Panc1 (cell line): ENCODE data around the gene LCE4A. TPM values are rescaled to one million over a fixed set of nuclear protein-coding genes. Genes with fewer than 3 reads are reported as not detected.

Source experiments
- ATAC-seq: fragments of 200-7000 bp; cut with Tn5 transposase; 2 replicates; pipeline ENCODE4 v1.9.1; 2020; ENCODE audit warnings: mild to moderate bottlenecking, moderate library complexity
- BruUV-seq: library from RNA; stranded (reverse); fragments of 400-500 nt; replicated peaks from 2 replicates; lab custom pipeline; 2021; lab: Mats Ljungman, UMichigan
- CTCF ChIA-PET: fragments of 300-600 bp; sonication (Branson Sonifier 250); formaldehyde crosslinking; loops from one replicate; lab custom pipeline; 2022; ENCODE audit warnings: antibody characterized with exemption; lab: Charles Lee
- POLR2A ChIA-PET: fragments of 300-600 bp; sonication (Branson Sonifier 250); formaldehyde crosslinking; loops from one replicate; lab custom pipeline; 2022; ENCODE audit warnings: antibody characterized with exemption; lab: Charles Lee
- DNase-seq: peaks from one replicate; pipeline ENCODE4 v3.0.0-alpha.2; 2010; ENCODE audit warnings: low read depth, low spot score
- H3K27ac ChIP-seq: 2 replicates; pipeline ENCODE4 v1.5.1; 2011; ENCODE audit warnings: mild to moderate bottlenecking, low read length, inconsistent platforms
- H3K27me3 ChIP-seq: fragments of 200-500 bp; sonication (Bioruptor generic); 2 replicates; pipeline ENCODE4 v1.6.0; 2014; ENCODE audit warnings: low read length, inconsistent platforms; ENCODE audit not compliant: control insufficient read depth, insufficient read depth
- H3K36me3 ChIP-seq: fragments of 200-500 bp; sonication (Bioruptor generic); 2 replicates; pipeline ENCODE4 v1.5.1; 2014; ENCODE audit warnings: inconsistent platforms, mild to moderate bottlenecking, low read length, moderate library complexity; ENCODE audit not compliant: control insufficient read depth, insufficient read depth
- H3K4me1 ChIP-seq: 2 replicates; pipeline ENCODE4 v1.5.1; 2011; ENCODE audit warnings: inconsistent platforms, mild to moderate bottlenecking, low read length, moderate library complexity; ENCODE audit not compliant: control insufficient read depth, insufficient read depth
- H3K4me3 ChIP-seq, 2 experiments: 2 replicates each; pipeline ENCODE4 v1.5.1; 2011 to 2012; ENCODE audit warnings: low read depth in 2 of 2, low read length in 2 of 2, mild to moderate bottlenecking in 2 of 2, inconsistent platforms in 1 of 2, moderate library complexity in 1 of 2
- H3K9me3 ChIP-seq: fragments of 200-500 bp; sonication (Bioruptor generic); 2 replicates; pipeline ENCODE4 v1.5.1; 2014; ENCODE audit warnings: low read depth, mild to moderate bottlenecking, inconsistent platforms, low read length, moderate library complexity; ENCODE audit not compliant: control insufficient read depth, insufficient read depth
- POLR2AphosphoS5 ChIP-seq: IDR thresholded peaks from 2 replicates; pipeline ENCODE4 v1.6.1; 2012; ENCODE audit warnings: mild to moderate bottlenecking, low read depth, low read length, moderate library complexity
- SIN3A ChIP-seq: IDR thresholded peaks from 2 replicates; pipeline ENCODE4 v1.6.1; 2012; ENCODE audit warnings: low read depth, mild to moderate bottlenecking, low read length, moderate library complexity, borderline replicate concordance; ENCODE audit not compliant: insufficient read depth
- TCF7L2 ChIP-seq: IDR thresholded peaks from 2 replicates; pipeline ENCODE4 v1.6.1; 2011; ENCODE audit warnings: mild to moderate bottlenecking, low read depth, low read length, inconsistent platforms
- in situ Hi-C: cut with HindIII; loops from 2 replicates; pipeline ENCODE4 v1.10.0; 2016; ENCODE audit warnings: low sequenced_read_pairs, low pct_unique_long_range_greater_than_20kb
- intact Hi-C: fragments of 100-400 bp; cut with micrococcal nuclease; formaldehyde crosslinking; loops from one replicate; pipeline ENCODE4 v1.10.0; 2022; ENCODE audit not compliant: unreplicated experiment
- total RNA-seq: library from RNA; stranded (reverse); gene quantifications from one replicate; pipeline ENCODE4 v1.2.1, GENCODE V29; 2021; ENCODE audit not compliant: unreplicated experiment
- TF ChIP-seq, protein P1 (sequence below): fragments of 450-650 bp; IDR thresholded peaks from 2 replicates; pipeline ENCODE4 v1.5.1; 2017; ENCODE audit warnings: mild to moderate bottlenecking
- TF ChIP-seq, protein P2 (sequence below), 2 experiments: IDR thresholded peaks; 2 replicates each; pipeline ENCODE4 v1.6.1; 2011 to 2012; ENCODE audit warnings: low read depth in 2 of 2, control low read depth in 1 of 2, low read length in 1 of 2, mild to moderate bottlenecking in 1 of 2, moderate library complexity in 1 of 2; ENCODE audit not compliant: insufficient read depth in 1 of 2

The LCE4A gene
- total RNA-seq, 1 experiment from 2014 or later: not detected

DNA sequence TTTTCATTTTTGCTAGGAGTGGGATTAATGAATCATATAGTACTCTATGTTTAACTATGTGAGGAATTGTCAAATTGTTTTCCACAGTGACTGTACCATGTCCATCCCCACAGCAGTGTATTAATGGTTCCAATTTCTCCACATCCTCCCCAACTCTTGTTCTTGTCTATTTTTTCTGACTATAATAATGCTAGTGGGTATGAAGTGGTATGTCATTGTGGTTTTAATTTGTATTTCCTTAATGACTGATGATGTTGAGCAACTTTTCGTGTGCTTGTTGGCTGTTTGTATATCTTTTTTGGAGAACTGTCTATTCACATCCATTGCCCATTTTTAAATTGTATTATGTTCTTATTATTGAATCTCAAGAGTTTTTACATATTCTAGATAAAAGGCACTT, 39.9 kb downstream of the LCE4A start:
- H3K4me3 ChIP-seq: no peak overlapping the region
- ChIA-PET CTCF (no interaction called here), POLR2A (no interaction called here)
- intact Hi-C loops: no loop called here
- no peak overlapping the region for H3K27ac ChIP-seq
- ATAC-seq: no peak
- in situ Hi-C loops: no loop called here
- no peak for TF ChIP-seq POLR2AphosphoS5
- TF ChIP-seq, protein P1, sequence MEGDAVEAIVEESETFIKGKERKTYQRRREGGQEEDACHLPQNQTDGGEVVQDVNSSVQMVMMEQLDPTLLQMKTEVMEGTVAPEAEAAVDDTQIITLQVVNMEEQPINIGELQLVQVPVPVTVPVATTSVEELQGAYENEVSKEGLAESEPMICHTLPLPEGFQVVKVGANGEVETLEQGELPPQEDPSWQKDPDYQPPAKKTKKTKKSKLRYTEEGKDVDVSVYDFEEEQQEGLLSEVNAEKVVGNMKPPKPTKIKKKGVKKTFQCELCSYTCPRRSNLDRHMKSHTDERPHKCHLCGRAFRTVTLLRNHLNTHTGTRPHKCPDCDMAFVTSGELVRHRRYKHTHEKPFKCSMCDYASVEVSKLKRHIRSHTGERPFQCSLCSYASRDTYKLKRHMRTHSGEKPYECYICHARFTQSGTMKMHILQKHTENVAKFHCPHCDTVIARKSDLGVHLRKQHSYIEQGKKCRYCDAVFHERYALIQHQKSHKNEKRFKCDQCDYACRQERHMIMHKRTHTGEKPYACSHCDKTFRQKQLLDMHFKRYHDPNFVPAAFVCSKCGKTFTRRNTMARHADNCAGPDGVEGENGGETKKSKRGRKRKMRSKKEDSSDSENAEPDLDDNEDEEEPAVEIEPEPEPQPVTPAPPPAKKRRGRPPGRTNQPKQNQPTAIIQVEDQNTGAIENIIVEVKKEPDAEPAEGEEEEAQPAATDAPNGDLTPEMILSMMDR: no peak
- TF ChIP-seq, protein P2, sequence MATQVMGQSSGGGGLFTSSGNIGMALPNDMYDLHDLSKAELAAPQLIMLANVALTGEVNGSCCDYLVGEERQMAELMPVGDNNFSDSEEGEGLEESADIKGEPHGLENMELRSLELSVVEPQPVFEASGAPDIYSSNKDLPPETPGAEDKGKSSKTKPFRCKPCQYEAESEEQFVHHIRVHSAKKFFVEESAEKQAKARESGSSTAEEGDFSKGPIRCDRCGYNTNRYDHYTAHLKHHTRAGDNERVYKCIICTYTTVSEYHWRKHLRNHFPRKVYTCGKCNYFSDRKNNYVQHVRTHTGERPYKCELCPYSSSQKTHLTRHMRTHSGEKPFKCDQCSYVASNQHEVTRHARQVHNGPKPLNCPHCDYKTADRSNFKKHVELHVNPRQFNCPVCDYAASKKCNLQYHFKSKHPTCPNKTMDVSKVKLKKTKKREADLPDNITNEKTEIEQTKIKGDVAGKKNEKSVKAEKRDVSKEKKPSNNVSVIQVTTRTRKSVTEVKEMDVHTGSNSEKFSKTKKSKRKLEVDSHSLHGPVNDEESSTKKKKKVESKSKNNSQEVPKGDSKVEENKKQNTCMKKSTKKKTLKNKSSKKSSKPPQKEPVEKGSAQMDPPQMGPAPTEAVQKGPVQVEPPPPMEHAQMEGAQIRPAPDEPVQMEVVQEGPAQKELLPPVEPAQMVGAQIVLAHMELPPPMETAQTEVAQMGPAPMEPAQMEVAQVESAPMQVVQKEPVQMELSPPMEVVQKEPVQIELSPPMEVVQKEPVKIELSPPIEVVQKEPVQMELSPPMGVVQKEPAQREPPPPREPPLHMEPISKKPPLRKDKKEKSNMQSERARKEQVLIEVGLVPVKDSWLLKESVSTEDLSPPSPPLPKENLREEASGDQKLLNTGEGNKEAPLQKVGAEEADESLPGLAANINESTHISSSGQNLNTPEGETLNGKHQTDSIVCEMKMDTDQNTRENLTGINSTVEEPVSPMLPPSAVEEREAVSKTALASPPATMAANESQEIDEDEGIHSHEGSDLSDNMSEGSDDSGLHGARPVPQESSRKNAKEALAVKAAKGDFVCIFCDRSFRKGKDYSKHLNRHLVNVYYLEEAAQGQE (IDR thresholded peaks at IDR 0.05; ENCODE audit: insufficient read depth in 1 of 2, low read depth in 2 of 2, low read length in 1 of 2): no peak
- no TSS peak for BruUV-seq
- no peaks in the 10 kb centered on the region; the same call in 1 of the 2 replicates for H3K27me3 ChIP-seq
- no peaks in the 10 kb centered on the region for H3K4me1 ChIP-seq
- no peaks in the 10 kb centered on the region for H3K36me3 ChIP-seq
- no peaks in the 10 kb centered on the region for H3K9me3 ChIP-seq
- DNase-seq: no peak

DNA sequence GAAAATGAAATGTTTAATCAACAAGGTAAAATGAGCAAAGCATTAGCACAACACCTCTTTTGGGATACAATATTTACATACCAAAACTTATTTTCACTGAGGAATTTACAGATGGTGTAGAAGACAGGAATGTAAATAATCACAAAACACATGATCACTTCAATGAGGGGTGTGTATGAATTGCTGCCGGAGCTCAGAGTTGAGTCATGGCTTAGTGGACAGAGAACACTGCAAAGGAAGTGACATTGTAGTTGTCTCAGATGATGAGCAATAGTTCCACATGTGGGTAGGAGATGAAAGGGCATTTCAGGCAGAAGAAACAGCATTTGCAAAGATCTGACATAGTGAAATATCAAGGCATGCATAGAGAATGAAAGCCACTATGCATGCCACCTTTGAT, 44.3 kb downstream of the LCE4A start:
- Histone ChIP-seq H3K4me3 (no peak overlapping the region), H3K9me3 (no peaks in the 10 kb centered on the region), H3K27ac (no peak overlapping the region), H3K27me3 (no peaks in the 10 kb centered on the region; the same call in 1 of the 2 replicates), H3K36me3 (no peaks in the 10 kb centered on the region), H3K4me1 (no peaks in the 10 kb centered on the region)
- no TSS peak for BruUV-seq
- peak; percentile 62 for DNase-seq
- TF ChIP-seq, protein P1: no peak
- TF ChIP-seq SIN3A (no peak), TCF7L2 (no peak), POLR2AphosphoS5 (no peak)
- TF ChIP-seq, protein P2 (IDR thresholded peaks at IDR 0.05; ENCODE audit: insufficient read depth in 1 of 2, low read depth in 2 of 2, low read length in 1 of 2): no peak
- ChIA-PET CTCF (no interaction called here), POLR2A (no interaction called here)
- ATAC-seq: no peak
- intact Hi-C loops (no loop called here), in situ Hi-C loops (no loop called here)
